Activated CD4-positive, alpha-beta T cell treated with anti-CD3 and anti-CD28 coated beads, Interleukin-2, Interleukin-4, amounts not matched to agents 100 ng/mL and 50 ng/mL, durations not matched to agents 16 hours and 8 hours (primary cell): Measurements from ENCODE around the gene CCNY.
"Not testable (repeated sequence)": the region's sequence is repeated elsewhere in the genome, so short reads cannot be mapped to it uniquely, and the experiment has no call there.

ENCODE experiments used
- DNase-seq: peaks from one replicate; pipeline ENCODE4 v3.0.0-alpha.2; 2020; ENCODE audit warnings: low spot score

CCNY gene

GRCh38 chr10:35336084-35336831, at the start of gene CCNY:
TSS of gene CCNY (plus strand) at chr10:35336509. CDS start at chr10:35337054, 545 bp downstream.
- peak; percentile 76 for DNase-seq

GRCh38 chr10:35289198-35289597, 47.1 kb upstream of the CCNY start:
- no peak for DNase-seq

DNA sequence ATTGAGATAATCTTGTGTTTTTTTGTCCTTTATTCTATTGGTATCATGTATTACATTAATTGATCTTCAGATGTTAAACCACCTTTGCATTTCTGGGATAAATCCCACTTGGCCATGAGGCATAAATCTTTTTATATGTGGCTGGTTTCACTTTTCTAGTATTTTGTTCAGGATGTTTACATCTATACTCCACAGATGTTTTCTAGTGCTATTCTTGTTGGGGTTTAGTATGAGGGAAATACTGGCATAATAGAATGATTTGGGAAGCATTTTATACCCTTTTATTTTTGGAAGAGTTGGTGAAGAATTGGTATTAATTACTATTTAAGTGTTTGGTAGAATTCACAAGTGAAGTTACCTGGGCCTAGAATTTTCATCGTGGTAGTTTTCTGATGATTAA, 41.8 kb upstream of the CCNY start:
- no peak for DNase-seq

DNA sequence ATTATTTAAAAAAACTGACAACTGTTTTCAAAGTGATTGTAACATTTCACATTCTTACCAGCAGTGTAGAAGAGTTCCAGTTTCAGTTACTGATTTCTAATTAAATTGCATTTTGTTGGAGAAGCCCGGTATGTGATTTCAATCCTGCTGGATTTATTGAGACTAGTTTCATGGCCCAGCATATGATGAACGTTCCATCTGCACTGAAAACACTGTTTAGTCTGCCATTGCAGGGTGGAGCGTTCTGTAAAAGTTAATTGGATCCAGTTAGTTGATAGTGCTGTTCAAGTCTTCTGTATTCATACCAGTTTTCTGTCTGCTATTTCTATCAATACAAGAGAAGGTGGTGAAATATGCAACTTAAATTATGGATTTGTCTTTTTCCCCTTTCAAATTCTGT, 37.3 kb upstream of the CCNY start:
- DNase-seq: no peak

GRCh38 chr10:35300063-35300699, 36.1 kb upstream of the CCNY start:
- no peak for DNase-seq

- DNase-seq: no peak
These were observed 31.7 kb upstream of the CCNY start for GRCh38 chr10:35304649-35305048.

DNA sequence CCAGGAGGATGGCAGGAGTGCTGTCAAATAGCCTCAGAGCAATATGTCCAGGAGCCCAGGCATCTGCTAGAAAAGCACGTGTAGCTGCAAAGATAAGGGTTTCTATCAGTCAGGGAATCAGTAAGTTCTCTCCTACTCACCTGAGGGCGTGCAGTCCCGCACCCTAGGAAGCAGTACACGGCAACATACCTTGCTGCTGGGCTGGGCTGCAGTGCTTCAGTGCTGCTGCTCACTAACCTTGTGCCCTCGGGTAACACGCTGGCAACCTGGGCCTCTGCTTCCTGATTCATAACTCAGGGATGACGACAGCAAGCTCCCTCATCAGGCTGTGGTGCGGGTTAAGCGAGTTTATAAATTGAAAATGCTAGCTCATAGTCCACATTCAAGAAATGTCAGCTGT, 29.5 kb upstream of the CCNY start:
- no peak for DNase-seq

DNA sequence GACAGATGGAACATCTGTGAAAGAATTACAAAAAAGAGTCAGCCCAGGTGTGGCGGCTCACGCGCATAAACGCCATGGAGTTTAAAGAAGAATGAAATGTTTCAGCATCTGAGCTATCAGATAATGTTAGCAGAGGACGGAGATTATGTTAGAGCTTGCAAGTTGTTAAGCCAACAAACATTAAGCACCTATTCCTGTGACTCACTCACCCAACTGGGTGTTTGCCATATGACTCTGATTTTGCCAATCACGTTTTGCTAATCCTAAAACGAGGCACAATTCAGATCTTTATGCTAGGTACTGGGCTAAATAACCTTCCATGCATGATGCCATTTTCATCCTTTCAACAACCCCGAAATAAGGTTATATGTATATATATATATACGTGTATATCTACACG, 29.0 kb upstream of the CCNY start:
- no peak for DNase-seq

- no peak for DNase-seq
These were observed 27.5 kb upstream of the CCNY start for GRCh38 chr10:35308809-35309208.

DNA sequence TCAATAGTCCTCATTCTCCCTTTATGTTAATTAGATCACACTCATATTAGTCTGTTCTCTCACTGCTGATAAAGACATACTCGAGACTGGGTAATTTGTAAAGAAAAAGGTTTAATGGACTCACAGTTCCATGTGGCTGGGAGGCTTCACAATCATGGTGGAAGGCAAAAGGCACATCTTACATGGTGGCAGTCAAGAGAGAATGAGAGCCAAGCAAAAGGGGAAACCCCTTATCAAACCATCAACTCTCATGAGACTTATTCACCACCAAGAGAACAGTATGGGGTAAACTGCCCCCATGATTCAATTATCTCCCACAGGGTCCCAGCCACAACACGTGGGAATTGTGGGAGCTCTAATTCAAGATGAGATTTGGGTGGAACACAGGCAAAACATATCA, 22.2 kb upstream of the CCNY start:
- not testable (repeated sequence) for DNase-seq

DNA sequence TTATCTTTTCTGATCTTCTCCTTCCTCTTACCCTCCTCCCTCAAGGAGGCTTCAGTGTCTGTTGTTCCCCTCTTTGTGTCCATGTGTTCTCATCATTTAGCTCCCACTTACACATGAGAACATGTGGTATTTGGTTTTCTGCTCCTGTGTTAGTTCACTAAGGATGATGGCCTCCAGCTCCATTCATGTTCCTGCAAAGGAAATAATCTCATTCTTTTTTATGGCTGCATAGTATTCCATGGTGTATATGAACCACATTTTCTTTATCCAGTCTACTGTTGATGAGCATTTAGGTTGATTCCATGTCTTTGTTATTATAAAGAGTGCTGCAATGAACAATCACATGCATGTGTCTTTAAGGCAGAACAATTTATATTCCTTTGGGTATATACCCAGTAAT, 21.1 kb upstream of the CCNY start:
- not testable (repeated sequence) for DNase-seq

GRCh38 chr10:35316218-35316967, 19.9 kb upstream of the CCNY start:
- no peak for DNase-seq

DNA sequence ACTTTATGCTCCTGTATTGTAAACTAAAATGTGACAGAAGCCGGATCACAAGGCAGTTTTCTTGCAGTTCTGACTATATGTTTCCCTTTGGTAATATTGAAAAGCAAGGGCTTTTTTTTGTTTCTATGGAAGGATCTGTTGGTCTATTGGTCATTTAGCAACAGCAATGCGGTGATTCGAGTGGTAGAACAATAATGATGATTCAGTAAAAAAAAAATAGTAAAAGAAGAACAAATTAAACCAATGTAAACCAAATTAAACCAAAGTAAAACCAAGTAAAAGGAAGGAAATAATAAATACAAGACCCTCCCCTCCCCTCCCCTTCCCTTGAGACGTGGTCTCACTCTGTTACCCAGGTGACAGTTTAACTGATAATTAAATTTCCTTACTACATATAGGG, 17.8 kb upstream of the CCNY start:
- no peak for DNase-seq

- DNase-seq: no peak
These were observed 16.0 kb upstream of the CCNY start for GRCh38 chr10:35320341-35320740.

- no peak for DNase-seq
These were observed 13.7 kb upstream of the CCNY start for GRCh38 chr10:35322636-35323035.

DNA sequence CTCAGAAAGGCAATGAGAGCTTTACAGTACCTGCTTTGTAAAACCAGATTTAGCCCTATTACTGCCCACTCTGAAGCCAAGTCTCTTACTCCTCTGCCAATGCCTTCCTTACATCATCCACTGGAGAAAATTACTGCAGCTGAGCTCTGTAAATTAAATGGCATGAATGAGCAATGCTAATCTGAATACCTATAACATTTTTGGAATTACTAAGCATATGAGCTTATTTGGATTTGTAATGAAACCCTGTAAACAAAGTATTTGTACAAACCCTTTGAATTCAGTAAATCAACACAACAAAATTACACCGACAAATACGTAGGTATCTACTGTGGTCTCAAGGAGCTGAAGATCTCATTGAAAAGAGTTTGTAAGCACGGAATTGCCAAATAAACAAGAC, 12.1 kb upstream of the CCNY start:
- DNase-seq: no peak

GRCh38 chr10:35326466-35327235, 9.7 kb upstream of the CCNY start:
- DNase-seq: no peak

DNA sequence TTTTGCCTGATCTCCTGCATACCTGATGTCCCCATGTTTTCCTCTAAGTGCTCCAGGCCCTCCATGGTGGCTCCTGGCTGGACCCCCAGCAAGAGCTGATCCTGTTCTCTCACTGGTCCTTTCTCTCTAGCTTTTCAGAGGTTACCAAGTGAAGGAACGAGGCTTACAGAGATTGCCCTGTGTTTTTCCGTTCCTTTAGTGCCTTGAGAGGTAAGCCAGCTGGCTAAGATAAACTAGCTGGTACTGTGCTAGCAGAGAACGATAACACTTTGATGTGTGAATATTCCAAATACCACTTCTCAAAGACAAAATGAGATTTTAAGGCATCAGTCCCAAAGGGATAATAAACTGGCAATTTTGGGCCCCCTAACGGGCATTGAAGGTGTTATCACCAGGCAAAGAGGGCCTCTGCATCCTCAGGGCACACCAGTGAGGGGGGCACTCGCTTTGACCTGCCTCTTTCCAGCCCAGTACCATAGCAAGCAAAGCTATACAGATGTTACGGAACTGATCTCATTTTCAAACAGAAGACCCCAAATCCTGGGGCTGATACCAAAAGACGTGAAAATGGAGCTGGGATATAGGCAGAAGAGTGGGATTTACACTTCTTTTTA, 8.4 kb upstream of the CCNY start:
- DNase-seq: no peak

- DNase-seq: peak; percentile 60
These were observed 7.8 kb upstream of the CCNY start for GRCh38 chr10:35328404-35329037.

- DNase-seq: no peak
These were observed 6.8 kb upstream of the CCNY start for GRCh38 chr10:35329520-35329919.

DNA sequence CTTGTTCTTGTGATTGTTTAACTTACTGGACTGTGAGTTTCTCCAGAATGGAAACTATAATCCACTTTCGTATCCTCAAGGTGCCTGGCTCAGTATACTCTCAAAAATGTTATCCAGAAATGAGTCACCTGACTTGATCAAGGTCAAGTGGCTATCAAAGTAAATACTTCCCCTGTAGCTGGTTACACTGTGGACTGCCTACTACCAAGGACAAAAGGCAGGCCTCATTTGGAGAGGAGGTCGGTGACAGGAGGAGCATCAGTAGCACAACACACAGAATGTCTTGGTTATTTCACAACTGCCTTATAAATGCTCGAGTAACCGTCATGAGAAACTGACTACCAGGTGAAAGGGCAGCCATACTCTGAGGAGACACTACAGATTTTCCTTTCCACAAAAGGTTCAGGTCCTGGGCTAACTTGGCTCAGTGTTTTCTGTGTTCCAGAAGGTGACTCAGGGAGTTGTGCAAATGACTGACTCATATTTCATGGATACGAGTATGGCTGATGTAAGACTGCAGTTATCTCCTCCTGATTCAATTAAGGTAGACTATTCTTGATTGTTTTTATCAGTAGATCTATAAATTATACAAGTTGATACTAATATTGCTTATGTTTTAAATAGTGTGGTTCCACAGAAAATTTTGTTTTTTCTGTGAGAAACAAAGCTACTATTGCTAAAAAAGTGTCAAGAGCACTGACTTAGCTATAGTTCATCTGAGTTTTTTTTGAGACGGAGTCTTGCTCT, 4.2 kb upstream of the CCNY start:
- peak; percentile 19 for DNase-seq
